Measurements from ENCODE around the gene RAD18. TPM values are rescaled to one million over a fixed set of nuclear protein-coding genes. Genes with fewer than 3 reads are reported as not detected.

The RAD18 gene
- total RNA-seq, 1 donor from 2014 or later, result 0.75 TPM

DNA sequence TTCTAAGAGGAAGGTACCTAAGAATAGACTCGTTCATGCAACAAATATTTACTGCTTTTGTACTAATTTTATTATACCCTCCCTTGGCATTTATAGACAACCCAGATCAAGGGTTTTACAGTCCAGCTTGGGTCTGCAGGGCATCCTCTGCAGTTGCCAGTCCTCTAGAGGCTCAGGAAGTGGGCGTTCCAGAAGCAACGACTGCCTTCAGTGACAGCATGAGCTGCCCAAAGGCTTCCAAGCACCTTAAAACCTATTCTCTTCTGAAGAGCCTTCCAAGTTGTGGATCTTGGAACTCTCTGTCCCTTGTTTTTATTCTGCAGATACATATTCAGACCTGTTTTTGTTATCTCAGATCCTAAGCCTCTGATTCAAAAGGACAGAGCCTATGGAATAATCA, 95.6 kb downstream of the RAD18 start:
- no peak for DNase-seq (ENCODE audit: low spot score in 2 of 2)
- no peak for TF ChIP-seq CTCF (IDR thresholded peaks at IDR 0.05)
- intact Hi-C loops (cut with DNase I), result no loop called here
- no peaks in the 10 kb centered on the region for H3K4me1 ChIP-seq
- no peak overlapping the region for H3K4me3 ChIP-seq
- H3K27ac ChIP-seq, result no peak overlapping the region
- H3K36me3 ChIP-seq, result no peaks in the 10 kb centered on the region
- H3K27me3 ChIP-seq, result no peaks in the 10 kb centered on the region
- no peaks in the 10 kb centered on the region for H3K9me3 ChIP-seq

GRCh38 chr3:8865697-8866096, 97.6 kb downstream of the RAD18 start:
- Histone ChIP-seq H3K4me1 (no peaks in the 10 kb centered on the region), H3K36me3 (no peaks in the 10 kb centered on the region), H3K4me3 (no peak overlapping the region), H3K27ac (no peak overlapping the region), H3K9me3 (no peaks in the 10 kb centered on the region), H3K27me3 (no peaks in the 10 kb centered on the region)
- DNase-seq (ENCODE audit: low spot score in 2 of 2), result no peak
- TF ChIP-seq CTCF (IDR thresholded peaks at IDR 0.05), result no peak
- intact Hi-C loops (cut with DNase I), result no loop called here

GRCh38 chr3:8864402-8865350, 98.6 kb downstream of the RAD18 start:
- intact Hi-C loops (cut with DNase I), result no loop called here
- no peaks in the 10 kb centered on the region for H3K9me3 ChIP-seq
- TF ChIP-seq CTCF (IDR thresholded peaks at IDR 0.05), result no peak

DNA sequence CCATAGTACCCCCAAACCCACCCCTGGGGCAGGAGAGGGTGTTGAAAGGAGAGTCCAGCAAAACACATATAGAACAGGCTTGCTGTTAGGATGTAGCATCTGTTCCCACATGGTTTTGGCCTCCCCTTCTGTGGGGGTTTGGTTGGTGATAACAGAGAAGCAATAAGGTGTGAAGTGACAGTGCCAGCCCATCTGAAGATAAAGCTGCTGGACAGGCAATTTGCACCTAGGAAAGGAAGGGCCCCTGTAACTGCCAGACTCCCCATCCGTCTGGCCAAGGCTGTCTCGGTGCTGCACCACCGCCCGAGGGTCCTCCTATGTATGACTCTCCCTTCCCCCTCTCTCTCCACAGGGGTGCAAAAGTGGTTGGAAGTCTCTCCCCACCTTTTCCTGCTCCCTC, 99.4 kb downstream of the RAD18 start:
- no peaks in the 10 kb centered on the region for H3K27me3 ChIP-seq
- H3K4me3 ChIP-seq, result no peak overlapping the region
- no peak overlapping the region for H3K27ac ChIP-seq
- H3K9me3 ChIP-seq, result no peaks in the 10 kb centered on the region
- intact Hi-C loops (cut with DNase I), result no loop called here
- no peak for DNase-seq (ENCODE audit: low spot score in 2 of 2)
- TF ChIP-seq CTCF (IDR thresholded peaks at IDR 0.05), result no peak
- H3K36me3 ChIP-seq, result no peaks in the 10 kb centered on the region
- H3K4me1 ChIP-seq, result no peaks in the 10 kb centered on the region

More at GRCh38 chr3:8864402-8865350, 98.6 kb downstream of the RAD18 start:
- H3K27me3 ChIP-seq, result no peaks in the 10 kb centered on the region
- no peak overlapping the region for H3K27ac ChIP-seq
- H3K36me3 ChIP-seq, result no peaks in the 10 kb centered on the region
- H3K4me3 ChIP-seq, result no peak overlapping the region
- DNase-seq (ENCODE audit: low spot score in 2 of 2), result no peak
- no peaks in the 10 kb centered on the region for H3K4me1 ChIP-seq

DNA sequence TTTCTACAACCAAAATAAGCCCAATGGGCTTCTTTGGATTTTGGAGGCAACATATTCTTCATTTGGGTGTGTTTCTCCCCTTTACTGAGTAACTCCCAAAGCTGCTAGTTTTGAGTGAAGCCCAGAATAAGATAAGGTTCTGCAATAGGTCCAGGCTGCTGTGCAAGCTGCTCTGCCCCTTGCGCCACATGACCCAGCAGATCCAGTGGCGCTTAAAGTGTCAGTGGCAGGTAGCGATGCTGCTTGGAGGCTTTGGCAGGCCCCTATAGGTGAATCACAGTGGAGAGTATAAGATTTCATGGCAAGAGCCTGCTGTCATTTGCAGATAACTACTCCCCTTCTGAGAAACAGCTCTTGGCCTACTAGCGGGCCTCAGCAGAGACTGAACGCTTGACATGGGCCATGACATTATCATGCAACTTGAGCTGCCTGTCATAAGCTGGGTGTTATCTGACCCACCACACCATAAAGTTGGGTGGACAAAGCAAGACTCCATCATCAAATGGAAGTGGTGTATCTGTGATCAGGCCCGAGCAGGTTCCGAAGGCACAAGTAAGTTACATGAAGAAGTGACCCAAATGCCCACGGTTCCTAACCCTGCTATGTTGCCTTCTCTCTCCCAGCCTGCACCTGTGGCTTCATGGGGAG, 105.4 kb downstream of the RAD18 start:
- Histone ChIP-seq H3K36me3 (no peaks in the 10 kb centered on the region), H3K4me1 (no peaks in the 10 kb centered on the region), H3K27me3 (no peaks in the 10 kb centered on the region), H3K27ac (no peak overlapping the region), H3K4me3 (no peak overlapping the region), H3K9me3 (no peaks in the 10 kb centered on the region)
- no peak for TF ChIP-seq CTCF (IDR thresholded peaks at IDR 0.05)
- intact Hi-C loops (cut with DNase I), result no loop called here
- no peak for DNase-seq (ENCODE audit: low spot score in 2 of 2)
